Astrocyte of the spinal cord (primary cell): Measurements from ENCODE around the gene EFNB1.
A peak's percentile ranks its signal among the peaks of the same experiment; 100 is the strongest.

Source experiments
- DNase-seq: peaks from one replicate; pipeline ENCODE4 v3.0.0; 2011; ENCODE audit warnings: low read depth, low spot score
- H3K4me3 ChIP-seq: 2 replicates; pipeline ENCODE4 v1.5.1; 2011; ENCODE audit warnings: low read depth, mild to moderate bottlenecking, low read length, moderate library complexity
- in situ Hi-C: cut with HindIII; loops from 2 replicates; pipeline ENCODE4 v1.10.0; 2017; ENCODE audit warnings: low sequenced_read_pairs
- TF ChIP-seq, protein P1 (sequence below): IDR thresholded peaks from 2 replicates; pipeline ENCODE4 v1.5.1; 2012; ENCODE audit warnings: low read depth, mild to moderate bottlenecking, low read length, inconsistent platforms

EFNB1 gene

DNA sequence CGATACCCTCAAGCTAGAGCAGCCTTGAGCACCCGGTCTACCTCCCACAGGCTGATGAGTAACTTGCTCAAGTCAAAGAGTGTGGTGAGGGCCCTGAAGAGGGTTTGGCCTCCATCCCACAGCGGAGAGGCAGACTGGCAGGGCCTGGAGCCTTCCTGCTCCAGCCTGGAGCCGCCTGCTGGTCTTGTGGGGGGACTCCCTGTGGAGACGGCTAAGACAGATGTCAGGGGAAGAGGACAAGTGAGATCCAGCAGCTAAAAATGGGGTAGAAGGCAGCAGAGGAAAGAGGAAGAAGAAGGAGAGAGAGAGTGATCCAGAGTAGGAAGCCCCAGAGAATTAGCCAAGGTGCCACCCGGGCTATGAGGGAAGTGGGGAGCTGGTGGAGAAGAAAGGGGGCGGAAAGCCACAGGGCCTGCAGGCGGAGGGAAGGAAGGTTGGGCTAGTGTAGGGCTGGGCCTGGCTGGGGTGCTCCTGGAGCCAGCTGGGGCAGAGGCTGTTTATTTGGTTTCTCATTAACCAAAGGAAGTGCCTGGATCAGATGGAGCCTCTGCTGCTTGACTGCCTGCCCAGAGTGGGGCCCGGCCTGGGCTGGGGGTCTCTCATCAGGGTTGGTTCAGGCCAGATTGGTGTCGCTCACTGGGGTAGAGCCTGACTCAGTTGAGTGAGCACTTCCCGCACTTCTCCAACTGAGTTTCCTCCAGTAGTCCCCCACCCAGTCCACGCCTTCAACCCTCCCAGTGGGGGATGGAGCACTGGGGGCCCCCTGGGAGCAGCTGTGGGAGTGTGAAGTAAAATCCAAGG, 14.2 kb downstream of the EFNB1 start:
- DNase-seq: peak; percentile 77
- H3K4me3 ChIP-seq: no peak overlapping the region
- TF ChIP-seq, protein P1, sequence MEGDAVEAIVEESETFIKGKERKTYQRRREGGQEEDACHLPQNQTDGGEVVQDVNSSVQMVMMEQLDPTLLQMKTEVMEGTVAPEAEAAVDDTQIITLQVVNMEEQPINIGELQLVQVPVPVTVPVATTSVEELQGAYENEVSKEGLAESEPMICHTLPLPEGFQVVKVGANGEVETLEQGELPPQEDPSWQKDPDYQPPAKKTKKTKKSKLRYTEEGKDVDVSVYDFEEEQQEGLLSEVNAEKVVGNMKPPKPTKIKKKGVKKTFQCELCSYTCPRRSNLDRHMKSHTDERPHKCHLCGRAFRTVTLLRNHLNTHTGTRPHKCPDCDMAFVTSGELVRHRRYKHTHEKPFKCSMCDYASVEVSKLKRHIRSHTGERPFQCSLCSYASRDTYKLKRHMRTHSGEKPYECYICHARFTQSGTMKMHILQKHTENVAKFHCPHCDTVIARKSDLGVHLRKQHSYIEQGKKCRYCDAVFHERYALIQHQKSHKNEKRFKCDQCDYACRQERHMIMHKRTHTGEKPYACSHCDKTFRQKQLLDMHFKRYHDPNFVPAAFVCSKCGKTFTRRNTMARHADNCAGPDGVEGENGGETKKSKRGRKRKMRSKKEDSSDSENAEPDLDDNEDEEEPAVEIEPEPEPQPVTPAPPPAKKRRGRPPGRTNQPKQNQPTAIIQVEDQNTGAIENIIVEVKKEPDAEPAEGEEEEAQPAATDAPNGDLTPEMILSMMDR: peak; percentile 12
- in situ Hi-C loops: no loop called here

GRCh38 chrX:68843992-68844391, 15.2 kb downstream of the EFNB1 start:
- no peak for DNase-seq
- in situ Hi-C loops: no loop called here
- no peak overlapping the region for H3K4me3 ChIP-seq
- TF ChIP-seq, protein P1: no peak

DNA sequence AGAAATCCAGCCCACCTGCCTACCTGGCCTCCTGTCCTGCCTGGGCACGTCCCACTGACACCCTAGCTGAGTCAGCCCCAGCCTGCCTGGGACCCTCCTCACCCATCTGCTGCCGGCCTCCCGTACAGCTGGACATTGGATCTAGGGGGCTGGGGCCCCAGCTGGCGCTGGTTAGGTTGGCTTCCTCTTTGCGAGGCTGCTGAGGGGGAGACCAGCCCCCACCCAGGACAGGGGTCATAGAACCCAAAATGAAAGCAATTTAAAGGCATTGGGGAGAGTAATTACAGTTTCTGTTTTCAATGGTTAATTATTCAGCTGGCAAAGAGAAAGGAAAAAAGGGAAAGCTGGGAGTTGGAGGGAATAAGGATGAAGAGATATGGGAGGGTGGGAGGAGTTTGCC, 15.8 kb downstream of the EFNB1 start:
- no peak overlapping the region for H3K4me3 ChIP-seq
- TF ChIP-seq, protein P1: no peak
- no peak for DNase-seq
- in situ Hi-C loops: no loop called here

GRCh38 chrX:68846536-68846935, 17.7 kb downstream of the EFNB1 start:
- in situ Hi-C loops: no loop called here
- TF ChIP-seq, protein P1: no peak
- no peak overlapping the region for H3K4me3 ChIP-seq
- no peak for DNase-seq

- H3K4me3 ChIP-seq: no peak overlapping the region
- no peak for DNase-seq
- in situ Hi-C loops: no loop called here
- TF ChIP-seq, protein P1: no peak
Measured at GRCh38 chrX:68847172-68847571, 18.4 kb downstream of the EFNB1 start.

DNA sequence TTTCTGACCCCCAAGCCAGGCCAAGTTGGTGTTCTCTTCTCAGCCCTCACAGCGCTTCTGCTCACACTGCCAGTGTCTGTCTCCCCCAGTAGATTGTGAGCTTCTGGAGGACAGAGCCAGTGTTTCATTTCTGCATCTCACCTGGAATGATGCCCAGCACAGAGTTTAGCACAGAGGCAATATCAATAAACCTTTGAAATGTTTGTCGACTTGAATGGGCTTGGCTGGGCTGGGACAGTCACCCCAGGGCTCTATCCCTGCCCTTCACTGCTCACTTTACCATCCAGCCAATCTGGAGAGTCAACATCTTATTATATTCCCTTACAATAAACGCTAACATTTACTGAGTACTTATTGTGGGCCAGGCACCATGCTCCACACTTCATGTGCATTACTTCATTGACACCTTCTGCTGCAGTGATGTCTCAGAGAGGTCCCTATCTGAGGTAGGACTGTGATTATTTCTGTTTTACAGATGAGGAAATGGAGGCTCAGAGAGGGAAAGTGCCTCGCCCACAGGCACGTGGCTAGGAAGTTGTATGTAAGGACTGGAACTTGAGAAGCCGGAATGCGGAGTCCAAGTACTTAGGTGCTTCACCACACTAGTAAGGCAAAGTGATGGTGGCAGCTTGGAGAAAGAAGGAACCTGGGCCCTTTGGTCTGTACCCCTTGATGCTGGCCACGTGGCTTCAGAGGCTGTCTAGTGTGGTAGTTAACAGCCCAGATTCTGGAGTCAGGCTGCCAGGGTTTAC, 19.5 kb downstream of the EFNB1 start:
- TF ChIP-seq, protein P1: no peak
- no peak overlapping the region for H3K4me3 ChIP-seq
- no peak for DNase-seq
- in situ Hi-C loops: no loop called here
